Common myeloid progenitor, CD34-positive (primary cell): ENCODE measurements around the gene LILRA2.

ENCODE experiments used
- CTCF ChIA-PET: fragments of 350-600 bp; sonication (Branson Sonifier 250); formaldehyde crosslinking; loops from one replicate; lab custom pipeline; 2021; ENCODE audit warnings: antibody characterized with exemption; lab: Charles Lee
- POLR2A ChIA-PET: fragments of 350-600 bp; sonication (Branson Sonifier 250); formaldehyde crosslinking; loops from one replicate; lab custom pipeline; 2021; ENCODE audit warnings: antibody characterized with exemption; lab: Charles Lee
- DNase-seq, 3 donors: peaks; one replicate each; pipeline versions ENCODE4 v3.0.0 to v3.0.0-alpha.2; 2013
- H3K27ac ChIP-seq, 2 experiments: 1 replicate in 1 of 2; 2 replicates in 1 of 2; pipeline ENCODE4 v1.7.0; 2013; ENCODE audit warnings: inconsistent platforms in 2 of 2, low read length in 2 of 2, mild to moderate bottlenecking in 2 of 2, low read depth in 1 of 2, moderate library complexity in 1 of 2; ENCODE audit not compliant: severe bottlenecking in 2 of 2, insufficient read depth in 1 of 2, poor library complexity in 1 of 2
- H3K27me3 ChIP-seq, 5 experiments: replicated peaks in 2 of 5; 1 replicate in 3 of 5; 2 replicates in 2 of 5; pipeline versions ENCODE4 v1.6.1 to v1.7.0; 2013; ENCODE audit warnings: low read length in 4 of 5, mild to moderate bottlenecking in 2 of 5, moderate library complexity in 2 of 5, inconsistent platforms in 1 of 5; ENCODE audit not compliant: insufficient read depth in 5 of 5, control insufficient read depth in 4 of 5
- H3K36me3 ChIP-seq, 4 experiments: 1 replicate in 2 of 4; 2 replicates in 2 of 4; pipeline versions ENCODE4 v1.6.1 to v1.7.0; 2013; ENCODE audit warnings: low read length in 3 of 4, control low read depth in 1 of 4, mild to moderate bottlenecking in 1 of 4; ENCODE audit not compliant: control insufficient read depth in 4 of 4, insufficient read depth in 4 of 4
- H3K4me1 ChIP-seq, 4 experiments: 1 replicate in 3 of 4; 2 replicates in 1 of 4; pipeline versions ENCODE4 v1.6.1 to v1.7.1; 2013; ENCODE audit warnings: low read length in 3 of 4, mild to moderate bottlenecking in 3 of 4, control low read depth in 1 of 4, inconsistent platforms in 1 of 4, moderate library complexity in 1 of 4; ENCODE audit not compliant: control insufficient read depth in 4 of 4, insufficient read depth in 4 of 4; ENCODE audit errors: control extremely low read depth in 1 of 4
- H3K4me3 ChIP-seq, 7 experiments: 1 replicate in 4 of 7; 2 replicates in 3 of 7; pipeline versions ENCODE4 v1.5.1 to v1.7.0; 2013; ENCODE audit warnings: mild to moderate bottlenecking in 7 of 7, low read length in 6 of 7, moderate library complexity in 6 of 7, inconsistent platforms in 2 of 7, low read depth in 2 of 7, control low read depth in 1 of 7; ENCODE audit not compliant: insufficient read depth in 4 of 7, control insufficient read depth in 1 of 7; ENCODE audit errors: extremely low read depth in 1 of 7
- H3K9me3 ChIP-seq, 5 experiments: 1 replicate in 4 of 5; 2 replicates in 1 of 5; pipeline versions ENCODE4 v1.6.1 to v1.7.1; 2013; ENCODE audit warnings: low read length in 4 of 5, mild to moderate bottlenecking in 2 of 5, inconsistent platforms in 1 of 5, low read depth in 1 of 5, moderate library complexity in 1 of 5; ENCODE audit not compliant: control insufficient read depth in 4 of 5, insufficient read depth in 2 of 5; ENCODE audit errors: control extremely low read depth in 1 of 5
- WGBS: methylation state at CpG from one replicate; pipeline ENCODE4 v1.1.5; 2013; ENCODE audit not compliant: insufficient coverage; 5-methylcytosine and 5-hydroxymethylcytosine counted together

The LILRA2 gene

GRCh38 chr19:54535601-54536000 is 38.0 kb upstream of the LILRA2 start:
- POLR2A ChIA-PET = no interaction called here
- Histone ChIP-seq H3K4me3 (no peak overlapping the region), H3K27ac (no peak overlapping the region), H3K36me3 (no peaks in the 10 kb centered on the region), H3K4me1 (peaks cover 0 to 11% (median 2%) of the 10 kb centered on the region in 4 experiments), H3K27me3 (peaks cover 0 to 25% (median 8%) of the 10 kb centered on the region in 5 experiments), H3K9me3 (no peaks in the 10 kb centered on the region)
- no peak for DNase-seq
- WGBS = 88% methylated on average over 7 of the region's 9 CpGs
- CTCF ChIA-PET = no interaction called here

- H3K4me1 ChIP-seq = peaks cover 0 to 11% (median 2%) of the 10 kb centered on the region in 4 experiments
- H3K27me3 ChIP-seq = peaks cover 0 to 18% (median 7%) of the 10 kb centered on the region in 5 experiments
- no peak overlapping the region for H3K27ac ChIP-seq
- POLR2A ChIA-PET = no interaction called here
- WGBS = 97% methylated on average over 4 of the region's 9 CpGs
- DNase-seq = no peak
- H3K9me3 ChIP-seq = no peaks in the 10 kb centered on the region
- CTCF ChIA-PET = no interaction called here
- H3K36me3 ChIP-seq = no peaks in the 10 kb centered on the region
- no peak overlapping the region for H3K4me3 ChIP-seq
These were observed 36.6 kb upstream of the LILRA2 start for GRCh38 chr19:54536956-54537355.

DNA sequence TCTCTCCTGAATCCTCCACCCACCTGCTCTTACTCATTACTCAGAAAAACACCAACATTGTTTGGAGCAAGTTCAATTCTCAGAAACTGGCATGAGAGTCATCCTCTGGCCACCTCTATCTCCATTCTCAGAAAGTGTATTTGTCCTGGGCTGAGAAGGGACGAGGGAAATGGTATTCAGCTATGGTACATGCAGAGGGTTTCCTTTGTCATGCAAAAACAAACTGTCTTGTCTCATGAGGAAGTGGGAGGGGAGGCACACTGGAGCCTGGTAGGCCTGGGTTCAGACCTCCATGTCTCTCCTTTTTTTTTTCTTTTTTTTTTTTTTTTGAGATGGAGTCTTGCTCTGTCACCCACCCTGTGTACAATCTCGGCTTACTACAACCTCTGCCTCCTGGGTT is 31.9 kb upstream of the LILRA2 start:
- Histone ChIP-seq H3K4me3 (no peak overlapping the region), H3K9me3 (peaks cover 0 to 1% (median 0%) of the 10 kb centered on the region in 5 experiments), H3K27ac (no peak overlapping the region), H3K36me3 (no peaks in the 10 kb centered on the region), H3K4me1 (no peaks in the 10 kb centered on the region), H3K27me3 (peaks cover 0 to 5% (median 0%) of the 10 kb centered on the region in 5 experiments)
- DNase-seq = no peak
- ChIA-PET POLR2A (no interaction called here), CTCF (interaction anchor here (0.9 kb wide), 1 partner anchor 17 kb away, joined by 3 read pairs; no protein-coding TSS in a partner anchor)
- WGBS = 78% methylated on average over 2 of the region's 2 CpGs

DNA sequence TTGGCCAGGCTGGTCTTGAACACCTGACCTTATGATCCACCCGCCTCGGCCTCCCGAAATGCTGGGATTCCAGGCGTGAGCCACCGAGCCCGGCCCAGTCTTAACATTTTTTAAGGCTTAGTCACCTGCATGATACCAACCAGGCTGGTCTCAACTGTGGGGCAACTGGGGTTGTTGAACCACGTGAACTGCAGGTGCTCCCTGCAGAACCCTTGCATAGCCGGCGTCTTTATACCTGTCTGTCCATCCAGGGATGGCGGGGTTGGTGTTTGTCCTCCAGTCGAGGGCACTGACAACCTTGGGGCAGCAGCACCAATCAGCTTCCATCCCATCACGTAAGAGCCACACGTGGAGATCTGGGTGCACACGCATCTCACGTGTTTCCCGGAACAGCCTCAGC is 24.8 kb upstream of the LILRA2 start:
- no peak overlapping the region for H3K27ac ChIP-seq
- H3K4me1 ChIP-seq = peaks cover 0 to 6% (median 2%) of the 10 kb centered on the region in 4 experiments
- WGBS = 84% methylated on average over 13 of the region's 16 CpGs
- H3K9me3 ChIP-seq = peaks cover 0 to 1% (median 0%) of the 10 kb centered on the region in 5 experiments
- no peaks in the 10 kb centered on the region for H3K27me3 ChIP-seq
- CTCF ChIA-PET = no interaction called here
- no peaks in the 10 kb centered on the region for H3K36me3 ChIP-seq
- H3K4me3 ChIP-seq = no peak overlapping the region
- no peak for DNase-seq
- POLR2A ChIA-PET = no interaction called here

GRCh38 chr19:54549224-54549623 is 24.4 kb upstream of the LILRA2 start:
- WGBS = 86% methylated on average over 14 of the region's 14 CpGs
- POLR2A ChIA-PET = no interaction called here
- H3K4me1 ChIP-seq = peaks cover 0 to 6% (median 2%) of the 10 kb centered on the region in 4 experiments
- peaks cover 0 to 1% (median 0%) of the 10 kb centered on the region in 5 experiments for H3K9me3 ChIP-seq
- CTCF ChIA-PET = no interaction called here
- no peak overlapping the region for H3K4me3 ChIP-seq
- no peaks in the 10 kb centered on the region for H3K27me3 ChIP-seq
- H3K36me3 ChIP-seq = no peaks in the 10 kb centered on the region
- DNase-seq = no peak
- no peak overlapping the region for H3K27ac ChIP-seq

GRCh38 chr19:54551293-54551692 is 22.3 kb upstream of the LILRA2 start:
- H3K9me3 ChIP-seq = no peaks in the 10 kb centered on the region
- peaks cover 0 to 6% (median 2%) of the 10 kb centered on the region in 4 experiments for H3K4me1 ChIP-seq
- POLR2A ChIA-PET = no interaction called here
- no peaks in the 10 kb centered on the region for H3K36me3 ChIP-seq
- 93% methylated on average over 3 of the region's 6 CpGs for WGBS
- H3K27ac ChIP-seq = no peak overlapping the region
- CTCF ChIA-PET = interaction anchor here (1.3 kb wide), 1 partner anchor 70 kb away, joined by 3 read pairs; no protein-coding TSS in a partner anchor
- peaks cover 0 to 2% (median 0%) of the 10 kb centered on the region in 5 experiments for H3K27me3 ChIP-seq
- peak in 1 of 3 donors; percentile 12 for DNase-seq
- no peak overlapping the region for H3K4me3 ChIP-seq

- peak in 1 of 3 donors; percentile 18 for DNase-seq
- 75% methylated on average over 21 of the region's 22 CpGs for WGBS
- Histone ChIP-seq H3K4me3 (no peak overlapping the region), H3K27ac (no peak overlapping the region), H3K27me3 (peaks cover 0 to 2% (median 0%) of the 10 kb centered on the region in 5 experiments), H3K36me3 (no peaks in the 10 kb centered on the region), H3K4me1 (peaks cover 0 to 6% (median 2%) of the 10 kb centered on the region in 4 experiments), H3K9me3 (no peaks in the 10 kb centered on the region)
- ChIA-PET POLR2A (no interaction called here), CTCF (no interaction called here)
These were observed 21.4 kb upstream of the LILRA2 start for GRCh38 chr19:54551950-54552912.
